PC-9 (cell line): ENCODE data around the gene LMBR1. TPM values are rescaled to one million over a fixed set of nuclear protein-coding genes. Genes with fewer than 3 reads are reported as not detected.

Experiments
- BruUV-seq: library from RNA; stranded (reverse); fragments of 400-500 nt; replicated peaks from 2 replicates; lab custom pipeline; 2021; lab: Mats Ljungman, UMichigan
- CTCF ChIA-PET: fragments of 300-600 bp; sonication (Branson Sonifier 250); formaldehyde crosslinking; loops from one replicate; lab custom pipeline; 2022; ENCODE audit warnings: antibody characterized with exemption; lab: Charles Lee
- POLR2A ChIA-PET: fragments of 300-600 bp; sonication (Branson Sonifier 250); formaldehyde crosslinking; loops from one replicate; lab custom pipeline; 2022; ENCODE audit warnings: antibody characterized with exemption; ENCODE audit not compliant: unreplicated experiment; lab: Charles Lee
- DNase-seq, 2 experiments: peaks; one replicate each; pipeline versions ENCODE4 v3.0.0 to v3.0.0-alpha.2; 2015 to 2022; ENCODE audit warnings: mixed read lengths in 1 of 2
- H2AFZ ChIP-seq: fragments of 200-600 bp; sonication (generic); 2 replicates; pipeline ENCODE4 v1.8.1; 2017; ENCODE audit warnings: antibody characterized with exemption
- H3F3A ChIP-seq: fragments of 200-600 bp; sonication (generic); 2 replicates; pipeline ENCODE4 v1.8.1; 2017; ENCODE audit warnings: antibody characterized with exemption, mild to moderate bottlenecking, low read depth; ENCODE audit not compliant: insufficient read depth
- H3K27ac ChIP-seq: fragments of 200-600 bp; sonication (generic); 2 replicates; pipeline ENCODE4 v1.6.1; 2016; ENCODE audit warnings: mixed run types
- H3K27me3 ChIP-seq: fragments of 200-600 bp; sonication (generic); 2 replicates; pipeline ENCODE4 v1.6.1; 2016; ENCODE audit warnings: low read depth, mixed run types; ENCODE audit not compliant: insufficient read depth
- H3K36me3 ChIP-seq: fragments of 200-600 bp; sonication (generic); 2 replicates; pipeline ENCODE4 v1.6.1; 2016; ENCODE audit warnings: low read depth, mixed run types
- H3K4me1 ChIP-seq: fragments of 200-600 bp; sonication (generic); replicated peaks from 2 replicates; pipeline ENCODE4 v1.6.1; 2016; ENCODE audit warnings: mixed run types; ENCODE audit not compliant: insufficient read depth
- H3K4me2 ChIP-seq: fragments of 200-600 bp; sonication (generic); 2 replicates; pipeline ENCODE4 v1.6.1; 2017; ENCODE audit warnings: mixed run types
- H3K4me3 ChIP-seq: fragments of 200-600 bp; sonication (generic); 2 replicates; pipeline ENCODE4 v1.6.1; 2016; ENCODE audit warnings: mixed run types
- H3K79me2 ChIP-seq: fragments of 200-600 bp; sonication (generic); 2 replicates; pipeline ENCODE4 v1.6.1; 2017; ENCODE audit warnings: low read depth, mixed run types
- H3K9me2 ChIP-seq: fragments of 200-600 bp; sonication (generic); 2 replicates; pipeline ENCODE4 v1.8.1; 2017; ENCODE audit warnings: mild to moderate bottlenecking; ENCODE audit not compliant: insufficient read depth
- H3K9me3 ChIP-seq: fragments of 200-600 bp; sonication (generic); 2 replicates; pipeline ENCODE4 v1.8.1; 2016; ENCODE audit warnings: low read depth; ENCODE audit not compliant: insufficient read depth
- H4K20me1 ChIP-seq: fragments of 200-600 bp; sonication (generic); 2 replicates; pipeline ENCODE4 v1.8.1; 2017; ENCODE audit not compliant: insufficient read depth
- CTCF ChIP-seq: fragments of 200-600 bp; sonication (generic); conservative IDR thresholded peaks from 2 replicates; pipeline ENCODE4 v1.6.1; 2017; ENCODE audit warnings: mixed run types, antibody characterized with exemption, mild to moderate bottlenecking, moderate library complexity
- EZH2 ChIP-seq: fragments of 200-600 bp; sonication (generic); IDR thresholded peaks from 2 replicates; pipeline ENCODE4 v1.8.0; 2017; ENCODE audit warnings: antibody characterized with exemption, low read depth
- intact Hi-C: fragments of 100-400 bp; cut with micrococcal nuclease; formaldehyde crosslinking; loops from one replicate; pipeline ENCODE4 v1.10.0; 2022; ENCODE audit not compliant: unreplicated experiment
- total RNA-seq: library from RNA; stranded (reverse); gene quantifications from 2 replicates; pipeline ENCODE4 v1.2.3, GENCODE V29; 2021

Gene LMBR1
- total RNA-seq, 1 experiment from 2014 or later, result 85.0 TPM

- no peak overlapping the region for H3K4me3 ChIP-seq
- ChIA-PET CTCF (no interaction called here), POLR2A (no interaction called here)
- no peak overlapping the region for H3K4me2 ChIP-seq
- BruUV-seq, result no TSS peak
- no peaks in the 10 kb centered on the region for H3K27me3 ChIP-seq
- no peaks in the 10 kb centered on the region for H3K9me2 ChIP-seq
- H3K4me1 ChIP-seq, result no peaks in the 10 kb centered on the region
- H2AFZ ChIP-seq, result no peak overlapping the region
- H3K36me3 ChIP-seq, result peaks cover 15% of the 10 kb centered on the region
- no peak overlapping the region for H3K27ac ChIP-seq
- H4K20me1 ChIP-seq, result no peaks in the 10 kb centered on the region; the same call in 1 of the 2 replicates
- H3K79me2 ChIP-seq, result no peaks in the 10 kb centered on the region
- DNase-seq, result no peak
- H3K9me3 ChIP-seq, result 0 out of 2 replicates have a peak, but pooled peaks cover 3% of the 10 kb centered on the region
- TF ChIP-seq EZH2 (no peak), CTCF (no peak)
- 0 out of 2 replicates have a peak, but pooled peaks cover 4% of the 10 kb centered on the region for H3F3A ChIP-seq
- intact Hi-C loops, result no loop called here
Measured at GRCh38 chr7:156739596-156739995, 153.4 kb downstream of the LMBR1 start.

DNA sequence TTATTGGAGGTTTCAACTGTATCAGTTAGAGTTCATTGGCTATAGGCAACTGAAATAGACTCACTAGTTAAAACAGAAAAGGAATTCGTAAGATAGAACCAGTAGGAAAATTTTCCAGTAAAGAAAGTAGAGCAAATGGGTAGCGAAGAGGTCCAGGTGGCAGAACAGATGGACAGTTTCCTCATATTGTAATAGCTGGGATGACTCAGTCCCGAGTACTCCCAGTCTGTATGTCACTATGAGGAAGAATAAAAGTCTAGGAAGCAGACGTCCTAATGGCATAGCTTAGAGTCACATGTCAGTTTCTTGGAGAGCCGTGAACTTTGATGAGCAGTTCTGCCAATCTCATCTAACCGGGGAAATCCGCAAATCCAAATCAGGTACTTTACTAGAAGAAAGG is 157.1 kb downstream of the LMBR1 start:
- Histone ChIP-seq H3K27ac (no peak overlapping the region), H2AFZ (no peak overlapping the region), H3F3A (no peaks in the 10 kb centered on the region), H3K4me3 (no peak overlapping the region), H3K79me2 (no peaks in the 10 kb centered on the region), H3K9me3 (peaks cover 20% of the 10 kb centered on the region), H3K4me2 (no peak overlapping the region), H3K9me2 (no peaks in the 10 kb centered on the region), H3K4me1 (no peaks in the 10 kb centered on the region), H4K20me1 (no peaks in the 10 kb centered on the region), H3K27me3 (no peaks in the 10 kb centered on the region), H3K36me3 (peaks cover 27% of the 10 kb centered on the region)
- BruUV-seq, result no TSS peak
- TF ChIP-seq CTCF (no peak), EZH2 (no peak)
- POLR2A ChIA-PET, result no interaction called here
- CTCF ChIA-PET, result no interaction called here
- intact Hi-C loops, result no loop called here
- DNase-seq, result no peak

- Histone ChIP-seq H2AFZ (no peak overlapping the region), H3F3A (no peaks in the 10 kb centered on the region; the same call in 1 of the 2 replicates), H3K9me3 (peaks cover 20% of the 10 kb centered on the region), H3K4me3 (no peak overlapping the region), H3K4me2 (no peak overlapping the region), H4K20me1 (no peaks in the 10 kb centered on the region), H3K4me1 (no peaks in the 10 kb centered on the region), H3K27me3 (no peaks in the 10 kb centered on the region), H3K9me2 (no peaks in the 10 kb centered on the region), H3K79me2 (no peaks in the 10 kb centered on the region), H3K27ac (no peak overlapping the region), H3K36me3 (peaks cover 27% of the 10 kb centered on the region)
- POLR2A ChIA-PET, result no interaction called here
- no peak for TF ChIP-seq CTCF
- no peak for TF ChIP-seq EZH2
- DNase-seq, result no peak
- BruUV-seq, result no TSS peak
- CTCF ChIA-PET, result no interaction called here
- intact Hi-C loops, result no loop called here
Measured at GRCh38 chr7:156733638-156734037, 159.3 kb downstream of the LMBR1 start.
